SJSA1 (cell line): ENCODE measurements around the gene BMP2K. TPM values are rescaled to one million over a fixed set of nuclear protein-coding genes. Genes with fewer than 3 reads are reported as not detected.

ENCODE experiments used
- DNase-seq, 2 experiments: peaks; one replicate each; pipeline ENCODE4 v3.0.0-alpha.2; 2015 to 2020; ENCODE audit warnings: low spot score in 2 of 2, low read depth in 1 of 2
- H3K27ac ChIP-seq: fragments of 250-450 bp; sonication (Bioruptor Pico); 2 replicates; pipeline ENCODE4 v1.5.1; 2020; ENCODE audit warnings: mild to moderate bottlenecking, moderate library complexity
- H3K27me3 ChIP-seq: fragments of 250-450 bp; sonication (Bioruptor Pico); replicated peaks from 2 replicates; pipeline ENCODE4 v1.5.1; 2020; ENCODE audit warnings: mild to moderate bottlenecking, moderate library complexity
- H3K36me3 ChIP-seq: fragments of 250-450 bp; sonication (Bioruptor Pico); 2 replicates; pipeline ENCODE4 v1.5.1; 2020; ENCODE audit warnings: mild to moderate bottlenecking
- H3K4me1 ChIP-seq: fragments of 250-450 bp; sonication (Bioruptor Pico); replicated peaks from 2 replicates; pipeline ENCODE4 v1.6.1; 2021; ENCODE audit warnings: mild to moderate bottlenecking
- H3K4me3 ChIP-seq: fragments of 250-450 bp; sonication (Bioruptor Pico); 2 replicates; pipeline ENCODE4 v1.5.1; 2020; ENCODE audit warnings: mild to moderate bottlenecking
- H3K9me3 ChIP-seq: fragments of 250-450 bp; sonication (Bioruptor Pico); replicated peaks from 2 replicates; pipeline ENCODE4 v1.5.1; 2020; ENCODE audit warnings: mild to moderate bottlenecking
- total RNA-seq: library from RNA; depleted of rRNA; stranded (reverse); fragments of >200 nt; shearing (Covaris generic); gene quantifications from 2 replicates; pipeline ENCODE4 v1.2.3, GENCODE V29; 2014

The BMP2K gene
- total RNA-seq, 1 experiment from 2014 or later, result 40.6 TPM

DNA sequence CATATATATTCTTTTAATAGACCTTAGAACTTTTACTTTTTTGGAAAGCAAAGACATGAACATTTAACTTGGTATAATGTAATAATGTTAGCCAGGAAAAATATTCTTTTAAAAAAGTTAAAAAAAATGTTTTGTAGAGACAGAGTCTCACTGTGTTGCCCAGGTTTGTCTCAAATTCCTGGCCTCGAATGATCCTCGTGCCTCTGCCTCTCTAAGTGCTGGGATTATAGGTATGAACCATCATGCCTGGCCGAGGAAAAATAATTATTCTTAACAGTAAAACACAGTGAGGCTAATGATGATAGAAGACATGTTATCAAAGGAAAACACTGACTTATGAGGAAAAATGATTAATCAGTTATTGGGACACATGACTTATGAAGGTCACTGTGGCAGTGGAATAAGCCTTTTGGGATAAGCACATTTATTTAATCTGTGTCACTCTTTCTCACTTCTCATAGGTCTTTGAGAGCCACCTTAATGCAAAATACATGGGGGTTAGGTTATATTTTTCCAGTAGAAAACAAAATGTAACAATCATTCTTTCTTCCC lies 6.0 kb upstream of the BMP2K start:
- no peak overlapping the region for H3K4me3 ChIP-seq
- H3K9me3 ChIP-seq, result no peaks in the 10 kb centered on the region
- no peaks in the 10 kb centered on the region for H3K27me3 ChIP-seq
- no peak for DNase-seq
- peaks cover 20% of the 10 kb centered on the region for H3K4me1 ChIP-seq
- no peak overlapping the region for H3K27ac ChIP-seq
- no peaks in the 10 kb centered on the region; the same call in 1 of the 2 replicates for H3K36me3 ChIP-seq

DNA sequence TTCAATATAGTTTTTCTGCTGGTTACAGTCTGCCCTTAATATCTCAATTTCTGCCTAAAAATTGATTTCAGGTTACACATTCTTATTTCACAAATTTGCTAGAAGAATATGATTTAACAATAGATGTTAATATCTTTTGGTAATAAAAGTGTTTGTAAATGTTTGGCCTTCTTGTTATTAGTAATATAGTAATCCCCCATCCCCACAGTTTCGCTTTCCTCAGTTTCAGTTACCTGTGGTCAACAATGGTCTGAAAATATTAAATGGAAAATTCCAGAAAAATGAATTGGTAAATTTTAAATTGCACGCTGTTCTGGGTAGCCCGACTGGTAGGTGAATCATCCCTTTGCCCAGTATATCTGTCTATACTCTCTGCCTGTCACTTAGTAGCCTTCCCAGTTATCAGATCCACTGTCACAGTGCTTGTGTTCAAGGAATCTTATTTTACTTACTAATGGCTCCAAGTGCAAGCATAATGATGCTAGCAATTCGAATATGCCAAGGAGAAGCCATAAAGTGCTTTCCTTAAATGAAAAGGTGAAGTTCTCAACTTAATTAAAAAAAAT lies 3.5 kb upstream of the BMP2K start:
- no peak for DNase-seq
- Histone ChIP-seq H3K36me3 (peaks cover 7% of the 10 kb centered on the region), H3K4me3 (no peak overlapping the region), H3K27me3 (no peaks in the 10 kb centered on the region), H3K9me3 (no peaks in the 10 kb centered on the region), H3K4me1 (peaks cover 20% of the 10 kb centered on the region), H3K27ac (no peak overlapping the region)

DNA sequence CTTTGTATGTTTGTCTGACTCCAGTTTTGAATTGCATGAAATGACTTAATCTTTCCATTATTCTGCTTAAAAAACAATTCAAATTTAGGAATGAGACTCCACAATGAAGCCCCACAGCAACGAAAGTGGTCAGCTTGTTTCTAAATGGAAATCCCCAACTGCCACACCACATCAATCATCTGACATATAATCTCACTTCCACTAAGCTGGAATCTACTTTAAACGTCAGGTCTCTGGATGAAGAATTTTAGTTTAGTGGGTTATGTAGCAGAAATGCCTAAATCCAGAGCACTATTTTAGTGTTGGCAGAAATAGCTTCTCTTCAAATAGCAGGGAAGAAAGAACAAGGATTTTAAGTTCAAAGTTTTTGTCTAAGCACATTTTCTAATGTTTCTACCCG lies 1.7 kb upstream of the BMP2K start:
- H3K36me3 ChIP-seq, result peaks cover 11% of the 10 kb centered on the region
- H3K27me3 ChIP-seq, result no peaks in the 10 kb centered on the region
- DNase-seq, result peak in 1 of 2 experiments; percentile 16
- no peak overlapping the region for H3K4me3 ChIP-seq
- H3K9me3 ChIP-seq, result no peaks in the 10 kb centered on the region
- peak overlapping the region; percentile 100; the same call in 1 of the 2 replicates for H3K27ac ChIP-seq
- H3K4me1 ChIP-seq, result peaks cover 21% of the 10 kb centered on the region

DNA sequence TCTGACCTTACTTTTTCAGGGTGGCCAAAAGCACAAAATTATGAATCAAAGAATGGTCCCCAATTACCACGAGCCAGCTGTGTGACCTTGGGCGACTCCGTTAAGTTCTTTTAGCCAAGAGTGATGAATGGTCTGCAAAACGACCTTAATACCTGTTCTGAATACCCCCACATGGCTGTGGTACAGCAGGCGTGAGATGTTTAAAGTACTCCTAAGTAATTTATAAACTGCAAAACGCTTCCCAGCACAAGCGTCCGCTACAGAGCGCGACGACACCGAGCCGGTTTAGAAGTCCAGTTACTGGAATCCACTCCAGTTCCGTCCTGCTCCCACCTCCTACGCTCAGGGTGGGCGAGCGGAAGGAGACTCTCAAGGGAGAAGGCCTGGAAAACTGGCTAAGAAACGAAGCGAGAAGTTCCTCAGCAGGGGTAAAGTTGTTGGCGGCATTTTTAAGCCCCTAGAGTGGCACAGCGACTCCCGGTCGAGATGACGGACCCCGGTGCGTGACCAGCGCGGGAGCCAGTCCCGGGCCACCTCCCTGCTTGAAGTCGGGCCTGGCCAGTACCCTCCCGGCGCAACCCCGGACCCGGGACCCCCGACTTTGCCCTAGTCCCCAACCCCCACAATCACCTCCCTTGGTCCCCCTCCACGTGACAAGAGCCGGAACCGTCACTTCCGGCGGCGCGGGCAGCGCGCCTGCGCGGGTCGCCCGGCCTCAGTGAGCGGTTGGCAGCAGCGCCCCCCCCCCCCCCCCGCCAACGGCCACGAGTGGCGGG lies 659 bp upstream of the BMP2K start:
- peaks cover 11% of the 10 kb centered on the region for H3K36me3 ChIP-seq
- DNase-seq, result peak; percentile 85 to 86
- no peaks in the 10 kb centered on the region for H3K27me3 ChIP-seq
- H3K4me3 ChIP-seq, result peak overlapping the region; percentile 92
- H3K9me3 ChIP-seq, result no peaks in the 10 kb centered on the region
- H3K4me1 ChIP-seq, result peaks cover 25% of the 10 kb centered on the region
- H3K27ac ChIP-seq, result peak overlapping the region; percentile 100

DNA sequence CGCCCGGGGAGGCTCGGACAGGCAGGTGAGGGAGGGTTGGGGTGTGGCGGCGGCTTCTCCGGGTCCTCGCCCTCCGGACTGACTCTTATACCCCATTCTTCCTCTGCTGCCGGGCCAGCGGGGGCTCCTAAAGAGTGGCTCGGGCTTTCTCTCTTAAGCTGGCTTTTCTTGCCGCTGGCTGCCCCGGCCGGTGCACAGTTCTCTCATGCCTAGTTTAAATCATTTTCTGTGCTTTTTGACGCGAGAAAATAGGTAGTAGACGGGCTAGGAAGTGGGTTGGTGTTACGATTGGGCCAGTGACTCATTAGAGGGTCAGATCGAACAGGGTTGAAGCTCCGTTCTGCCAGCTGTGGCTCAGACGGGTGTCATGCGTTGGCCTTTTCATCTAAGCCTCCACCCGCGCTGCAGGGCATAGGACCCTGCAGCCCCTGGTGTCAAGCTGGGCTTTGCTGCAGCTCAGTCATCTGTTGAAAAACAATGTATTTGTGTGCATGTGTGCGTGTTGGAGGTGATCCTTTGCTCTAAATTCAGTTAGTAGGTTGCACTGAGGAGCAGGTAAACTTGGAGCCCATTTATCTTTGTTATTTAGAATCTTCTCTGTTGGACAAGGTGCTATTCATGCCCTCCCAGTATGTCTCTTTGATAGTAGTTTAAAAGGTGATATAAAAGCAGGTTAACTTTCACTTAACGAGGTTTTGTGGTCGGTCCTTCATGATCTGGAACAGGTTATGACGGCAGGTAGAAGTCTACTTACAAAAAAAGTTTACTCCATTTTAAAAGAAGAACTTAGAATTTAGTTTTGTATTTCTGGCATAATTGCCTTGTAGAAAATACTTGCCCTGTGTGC lies 802 bp downstream of the BMP2K start:
- peaks cover 25% of the 10 kb centered on the region for H3K4me1 ChIP-seq
- H3K9me3 ChIP-seq, result no peaks in the 10 kb centered on the region
- H3K36me3 ChIP-seq, result peaks cover 11% of the 10 kb centered on the region
- peak overlapping the region; percentile 100 for H3K27ac ChIP-seq
- DNase-seq, result peak; percentile 54 to 58
- peak overlapping the region; percentile 92 for H3K4me3 ChIP-seq
- H3K27me3 ChIP-seq, result no peaks in the 10 kb centered on the region

DNA sequence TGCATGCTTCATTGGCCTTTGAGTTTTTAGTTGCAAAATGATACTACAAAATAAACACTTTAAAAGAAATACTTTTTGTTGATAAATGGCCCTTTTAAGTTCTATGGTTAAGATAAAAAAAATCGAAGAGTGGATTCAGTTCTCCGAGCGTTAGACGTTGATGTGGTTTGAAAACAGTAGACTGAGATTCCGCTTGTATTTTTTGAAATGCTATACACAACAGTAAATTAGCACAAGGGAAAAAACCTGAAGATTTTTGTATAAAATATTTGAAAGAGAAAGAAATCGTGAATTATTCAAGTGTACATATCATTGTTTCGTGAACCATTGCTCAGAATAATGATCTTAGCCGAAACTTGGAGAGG lies 1.4 kb downstream of the BMP2K start:
- peaks cover 11% of the 10 kb centered on the region for H3K36me3 ChIP-seq
- peaks cover 25% of the 10 kb centered on the region for H3K4me1 ChIP-seq
- H3K9me3 ChIP-seq, result no peaks in the 10 kb centered on the region
- no peak overlapping the region for H3K27ac ChIP-seq
- no peaks in the 10 kb centered on the region for H3K27me3 ChIP-seq
- no peak for DNase-seq
- H3K4me3 ChIP-seq, result peak overlapping the region; percentile 92

DNA sequence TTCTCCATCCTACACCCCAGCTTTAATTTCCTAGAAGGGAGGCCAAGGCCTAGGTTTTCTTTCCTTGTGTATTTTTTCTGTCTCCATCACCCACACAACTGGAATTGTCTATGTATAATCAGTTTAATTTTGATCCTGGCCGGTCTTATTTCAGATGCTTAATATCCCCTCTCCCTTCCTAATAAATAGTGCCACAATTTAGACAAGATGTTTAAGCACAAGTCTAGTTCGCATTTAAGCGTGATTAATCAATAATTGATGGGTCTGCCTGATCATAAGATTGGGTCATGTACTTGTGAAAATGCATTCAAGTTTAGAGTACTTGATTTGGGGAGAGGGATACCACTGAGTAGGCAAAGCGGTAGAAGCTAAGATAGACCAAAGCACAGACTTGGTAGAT lies 2.4 kb downstream of the BMP2K start:
- H3K4me1 ChIP-seq, result peaks cover 25% of the 10 kb centered on the region
- peaks cover 11% of the 10 kb centered on the region for H3K36me3 ChIP-seq
- no peak overlapping the region for H3K27ac ChIP-seq
- no peaks in the 10 kb centered on the region for H3K9me3 ChIP-seq
- no peak for DNase-seq
- no peaks in the 10 kb centered on the region for H3K27me3 ChIP-seq
- no peak overlapping the region for H3K4me3 ChIP-seq

DNA sequence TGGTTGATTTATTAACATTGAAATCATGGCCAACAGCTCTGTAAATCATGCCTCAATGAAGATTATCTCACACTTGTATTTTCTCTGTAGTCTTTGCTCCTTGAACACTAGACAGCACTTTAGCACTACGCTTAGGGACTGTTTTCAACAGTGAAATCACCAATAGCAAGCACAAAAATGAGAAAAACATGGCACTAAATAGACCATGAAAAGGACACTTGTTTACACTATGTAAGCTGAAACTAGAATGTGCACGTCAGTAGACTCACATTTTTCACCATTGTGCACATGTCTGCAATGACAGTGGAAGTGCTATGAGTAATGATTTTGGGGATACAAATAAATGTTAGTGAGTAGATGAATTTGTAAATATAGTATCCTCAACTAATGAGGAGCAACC lies 3.1 kb downstream of the BMP2K start:
- Histone ChIP-seq H3K27me3 (no peaks in the 10 kb centered on the region), H3K36me3 (peaks cover 11% of the 10 kb centered on the region), H3K4me1 (peaks cover 27% of the 10 kb centered on the region), H3K27ac (no peak overlapping the region), H3K9me3 (no peaks in the 10 kb centered on the region), H3K4me3 (no peak overlapping the region)
- peak in 1 of 2 experiments; percentile 14 for DNase-seq

DNA sequence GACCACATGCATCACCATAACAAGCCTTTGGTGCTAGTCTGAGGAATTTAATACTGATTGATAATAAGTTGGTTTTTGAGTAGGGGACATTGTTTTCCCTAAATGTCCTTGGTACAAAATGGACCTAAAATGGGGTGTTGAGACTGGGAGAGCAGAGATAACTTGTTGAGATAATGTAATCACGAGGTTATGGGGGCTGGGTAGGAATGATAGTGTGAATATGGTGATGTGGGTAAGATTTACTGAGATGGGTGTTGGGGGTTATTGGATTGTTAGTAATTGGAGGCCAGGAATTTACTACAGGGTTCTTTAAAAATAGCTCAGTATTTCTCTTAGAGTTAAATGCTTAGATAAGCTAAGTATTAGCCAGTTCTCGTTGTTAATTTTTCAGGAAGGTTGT lies 3.9 kb downstream of the BMP2K start:
- DNase-seq, result no peak
- Histone ChIP-seq H3K4me1 (peaks cover 25% of the 10 kb centered on the region), H3K9me3 (no peaks in the 10 kb centered on the region), H3K36me3 (peaks cover 11% of the 10 kb centered on the region), H3K27me3 (no peaks in the 10 kb centered on the region), H3K4me3 (no peak overlapping the region), H3K27ac (no peak overlapping the region)

DNA sequence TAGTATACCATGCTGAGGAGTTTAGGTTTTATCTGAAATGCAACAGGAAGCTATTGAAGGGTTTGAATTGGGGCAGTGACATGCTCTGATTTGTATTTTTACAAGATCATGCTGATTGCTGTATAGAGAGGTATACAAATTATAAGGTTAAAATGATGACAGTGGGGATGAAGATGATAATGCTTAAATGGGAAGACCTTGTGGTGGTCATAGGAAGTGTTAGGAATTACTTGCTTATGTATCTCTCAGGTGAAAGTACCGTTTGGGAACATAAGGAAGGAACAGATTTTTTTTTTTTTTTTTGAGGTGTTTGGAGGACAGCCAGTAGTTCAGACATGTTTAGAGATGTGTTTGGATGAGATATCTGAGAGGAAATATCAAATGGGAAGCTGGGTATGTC lies 5.0 kb downstream of the BMP2K start:
- no peaks in the 10 kb centered on the region for H3K9me3 ChIP-seq
- no peak for DNase-seq
- peaks cover 25% of the 10 kb centered on the region for H3K4me1 ChIP-seq

DNA sequence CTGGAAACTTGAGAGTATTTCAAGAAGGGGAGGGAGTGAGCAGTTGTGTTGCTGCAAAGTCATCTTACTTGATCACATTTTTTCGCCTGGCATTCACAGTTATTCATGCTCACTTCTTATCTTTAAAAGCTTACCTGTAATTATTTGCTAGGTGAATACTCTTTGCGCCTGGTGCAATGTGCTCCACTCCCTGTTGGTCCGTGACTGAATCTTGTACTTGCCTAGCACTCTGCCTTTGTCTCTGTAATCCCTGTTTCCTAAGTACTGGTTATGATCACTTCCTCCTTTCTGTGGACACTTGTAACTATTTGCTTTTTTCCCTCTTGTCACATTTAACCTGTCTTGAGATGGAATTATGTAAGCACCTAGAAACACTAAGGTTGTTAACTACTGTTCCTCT lies 5.8 kb downstream of the BMP2K start:
- Histone ChIP-seq H3K9me3 (no peaks in the 10 kb centered on the region), H3K4me1 (peaks cover 25% of the 10 kb centered on the region)

More for the DNA sequence above, 5.0 kb downstream of the BMP2K start:
- Histone ChIP-seq H3K27ac (no peak overlapping the region), H3K27me3 (no peaks in the 10 kb centered on the region), H3K4me3 (no peak overlapping the region), H3K36me3 (peaks cover 13% of the 10 kb centered on the region; the same call in 1 of the 2 replicates)

DNA sequence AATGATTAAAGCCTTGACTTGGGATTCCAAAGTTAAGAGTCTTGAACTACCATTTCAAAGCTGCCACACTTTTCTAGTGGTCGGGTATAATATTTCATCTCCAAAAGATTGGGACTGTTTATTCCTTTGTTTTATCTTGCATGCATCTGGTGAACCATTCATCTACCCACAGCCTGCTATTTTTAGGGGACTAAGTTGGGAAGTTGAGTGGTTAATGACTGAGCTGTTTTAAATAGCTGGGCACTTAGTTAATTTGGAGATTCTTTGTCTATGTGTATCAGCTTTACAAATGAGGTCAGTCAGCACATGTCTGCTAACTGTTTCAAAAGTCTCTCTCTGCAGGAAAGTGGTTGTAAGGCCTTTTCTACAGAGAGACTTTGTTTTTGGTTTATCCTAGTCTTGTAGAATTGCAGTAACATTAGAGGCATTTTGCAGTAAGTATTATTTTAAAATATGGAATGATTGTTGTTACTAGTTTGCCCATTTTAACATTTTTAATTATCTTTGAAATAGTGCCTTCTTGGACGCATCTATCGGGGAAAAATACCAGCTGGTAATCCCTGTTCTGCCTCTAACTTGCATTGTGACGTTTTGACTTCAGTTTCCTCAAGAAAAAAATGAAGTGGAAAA lies 8.2 kb downstream of the BMP2K start:
- Histone ChIP-seq H3K27me3 (no peaks in the 10 kb centered on the region), H3K27ac (no peak overlapping the region), H3K36me3 (peaks cover 6% of the 10 kb centered on the region; the same call in 1 of the 2 replicates), H3K9me3 (no peaks in the 10 kb centered on the region), H3K4me1 (peaks cover 13% of the 10 kb centered on the region), H3K4me3 (no peak overlapping the region)
- peak in 1 of 2 experiments; percentile 23 for DNase-seq

More for the DNA sequence above, 5.8 kb downstream of the BMP2K start:
- Histone ChIP-seq H3K27ac (no peak overlapping the region), H3K27me3 (no peaks in the 10 kb centered on the region), H3K36me3 (peaks cover 10% of the 10 kb centered on the region; the same call in 1 of the 2 replicates), H3K4me3 (no peak overlapping the region)
- no peak for DNase-seq

DNA sequence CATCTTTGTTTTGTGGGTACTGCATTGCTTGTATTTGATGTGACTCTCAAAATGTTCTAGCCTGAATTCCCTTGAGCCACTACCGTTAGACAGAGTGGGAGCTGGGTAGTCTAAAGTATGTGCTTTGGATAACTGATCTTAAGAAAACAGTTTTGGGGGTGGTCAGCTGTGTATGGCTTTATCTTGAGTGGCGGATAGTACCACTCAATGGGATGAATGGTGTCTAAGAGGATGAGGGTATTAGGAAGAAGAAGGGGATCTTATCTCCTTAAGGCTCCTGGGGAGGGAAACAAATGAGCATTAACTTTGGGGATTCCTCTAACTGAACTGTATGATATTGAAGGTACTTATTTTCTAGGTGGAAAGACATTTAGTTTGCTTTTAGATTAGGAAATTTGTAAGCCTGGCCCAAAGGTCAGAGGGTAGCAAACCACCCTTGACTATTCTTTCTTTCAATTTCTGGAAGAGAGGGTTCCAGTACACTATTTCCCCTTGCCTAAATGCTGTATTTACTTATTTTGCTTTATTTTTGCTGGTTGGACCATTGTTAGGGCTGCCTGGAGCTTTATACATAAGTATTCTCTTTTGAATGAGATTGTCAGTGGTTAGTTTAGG lies 11.3 kb downstream of the BMP2K start:
- H3K4me3 ChIP-seq, result no peak overlapping the region
- no peaks in the 10 kb centered on the region for H3K9me3 ChIP-seq
- no peak for DNase-seq
- no peaks in the 10 kb centered on the region for H3K27me3 ChIP-seq
- peaks cover 8% of the 10 kb centered on the region; the same call in 1 of the 2 replicates for H3K4me1 ChIP-seq
- H3K27ac ChIP-seq, result no peak overlapping the region
- H3K36me3 ChIP-seq, result peaks cover 6% of the 10 kb centered on the region
